ENCODE results near the gene NFATC1.
A peak's percentile ranks its signal among the peaks of the same experiment; 100 is the strongest.

Gene NFATC1

DNA sequence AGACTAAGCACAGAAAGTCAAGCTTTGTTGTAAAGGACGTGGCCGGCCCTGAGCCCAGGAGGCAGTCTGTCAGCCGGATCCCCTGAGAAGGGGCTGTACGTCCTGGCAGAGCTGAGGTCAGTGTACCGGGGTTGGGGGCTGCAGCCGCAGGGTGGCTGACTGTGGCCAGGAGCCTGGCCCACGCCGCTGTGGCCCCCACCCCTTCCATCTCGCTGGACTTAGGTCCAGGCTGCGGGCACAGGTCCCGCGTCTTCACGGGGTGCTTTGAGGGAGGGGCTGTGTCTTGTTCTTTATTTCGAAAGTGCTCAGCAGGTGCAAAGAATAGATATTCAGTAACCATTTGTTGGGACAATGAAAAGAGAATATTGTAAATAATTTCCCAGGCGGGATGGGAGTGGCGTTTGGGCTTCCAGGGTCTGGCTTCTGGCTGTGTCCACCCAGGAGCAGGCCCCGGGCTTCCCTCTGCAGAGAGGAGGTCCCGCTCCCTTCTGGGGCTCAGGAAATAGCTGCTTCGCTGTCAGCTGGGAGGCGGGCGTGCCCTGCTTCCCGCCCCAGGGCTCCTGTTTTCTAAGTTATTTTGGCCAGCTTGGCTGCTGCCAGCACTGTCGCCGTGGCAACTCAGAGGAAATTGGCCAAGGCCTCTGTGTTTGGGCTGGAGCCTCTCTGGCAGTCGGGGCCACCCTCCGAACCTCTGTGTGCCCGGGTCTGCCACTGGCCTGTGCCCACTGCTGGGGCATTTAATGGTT is 7.4 kb downstream of the NFATC1 start:
- no peak overlapping the region for H3K14ac ChIP-seq (ENCODE audit: low read length)
- no peak overlapping the region for H3K4me2 ChIP-seq (ENCODE audit: insufficient read depth, low read length, poor library complexity, severe bottlenecking)
- no peak overlapping the region for H2BK5ac ChIP-seq (ENCODE audit: low read length)
- peak overlapping the region; percentile 44 for H3K9ac ChIP-seq (ENCODE audit: low read depth, low read length, poor library complexity)
- H2BK12ac ChIP-seq (ENCODE audit: low read length) = no peak overlapping the region
- H4K91ac ChIP-seq (ENCODE audit: low read depth, low read length, poor library complexity) = no peak overlapping the region
- no peak for DNase-seq (ENCODE audit: low spot score)
- H3K4ac ChIP-seq (ENCODE audit: low read length) = no peak overlapping the region
- peak overlapping the region; percentile 64 for H3K18ac ChIP-seq (ENCODE audit: low read length)
- no peak overlapping the region for H3K23ac ChIP-seq (ENCODE audit: low read depth, low read length, poor library complexity)
- no CpG with 5 or more reads among the region's 27 CpGs for WGBS, 2 donors (ENCODE audit: extremely low coverage in 2 of 2, insufficient read length in 2 of 2, insufficient replicate concordance in 1 of 2)
- peak overlapping the region; percentile 56 for H2AK5ac ChIP-seq (ENCODE audit: low read depth, low read length)
- no peak overlapping the region for H2BK120ac ChIP-seq (ENCODE audit: low read depth, low read length)
- peaks cover 4 to 9% of the 10 kb centered on the region in 2 donors for H3K4me1 ChIP-seq (ENCODE audit: control insufficient read depth in 2 of 2, insufficient read depth in 1 of 2, low read depth in 1 of 2, low read length in 2 of 2)
- H3K36me3 ChIP-seq (replicated peaks in 1 of 2; ENCODE audit: control insufficient read depth in 2 of 2, insufficient read depth in 2 of 2, low read length in 2 of 2) = no peaks in the 10 kb centered on the region
- H4K8ac ChIP-seq (ENCODE audit: low read depth, low read length) = no peak overlapping the region
- H3K9me3 ChIP-seq (replicated peaks in 1 of 2; ENCODE audit: control insufficient read depth in 2 of 2, insufficient read depth in 1 of 2, low read depth in 1 of 2, low read length in 2 of 2) = no peaks in the 10 kb centered on the region
- H3K27ac ChIP-seq (replicated peaks; ENCODE audit: low read length) = no peak overlapping the region
- peak overlapping the region; percentile 59 for H2AFZ ChIP-seq (ENCODE audit: low read length)
- no peak overlapping the region for H3K4me3 ChIP-seq (ENCODE audit: low read length in 2 of 2)
- no peak overlapping the region for H2BK15ac ChIP-seq (ENCODE audit: low read length)
- H3K79me1 ChIP-seq (ENCODE audit: low read depth, low read length) = peaks cover 2% of the 10 kb centered on the region
- H3K27me3 ChIP-seq (ENCODE audit: control insufficient read depth in 3 of 3, insufficient read depth in 3 of 3, low read depth in 1 of 3, low read length in 3 of 3) = peaks cover 14 to 51% (median 17%) of the 10 kb centered on the region in 3 experiments

- H2BK120ac ChIP-seq (ENCODE audit: low read depth, low read length) = no peak overlapping the region
- H3K79me1 ChIP-seq (ENCODE audit: low read depth, low read length) = peaks cover 2% of the 10 kb centered on the region
- H3K14ac ChIP-seq (ENCODE audit: low read length) = no peak overlapping the region
- peaks cover 4 to 9% of the 10 kb centered on the region in 2 donors for H3K4me1 ChIP-seq (ENCODE audit: control insufficient read depth in 2 of 2, insufficient read depth in 1 of 2, low read depth in 1 of 2, low read length in 2 of 2)
- no peaks in the 10 kb centered on the region for H3K9me3 ChIP-seq (replicated peaks in 1 of 2; ENCODE audit: control insufficient read depth in 2 of 2, insufficient read depth in 1 of 2, low read depth in 1 of 2, low read length in 2 of 2)
- no peak overlapping the region for H2BK5ac ChIP-seq (ENCODE audit: low read length)
- no peak overlapping the region for H2BK12ac ChIP-seq (ENCODE audit: low read length)
- H3K4ac ChIP-seq (ENCODE audit: low read length) = no peak overlapping the region
- DNase-seq (ENCODE audit: low spot score) = no peak
- peaks cover 7 to 43% (median 9%) of the 10 kb centered on the region in 3 experiments for H3K27me3 ChIP-seq (ENCODE audit: control insufficient read depth in 3 of 3, insufficient read depth in 3 of 3, low read depth in 1 of 3, low read length in 3 of 3)
- no peak overlapping the region for H3K18ac ChIP-seq (ENCODE audit: low read length)
- H3K4me3 ChIP-seq (ENCODE audit: low read length in 2 of 2) = no peak overlapping the region
- no peak overlapping the region for H3K4me2 ChIP-seq (ENCODE audit: insufficient read depth, low read length, poor library complexity, severe bottlenecking)
- H2BK15ac ChIP-seq (ENCODE audit: low read length) = no peak overlapping the region
- no peak overlapping the region for H2AFZ ChIP-seq (ENCODE audit: low read length)
- no peak overlapping the region for H3K9ac ChIP-seq (ENCODE audit: low read depth, low read length, poor library complexity)
- H2AK5ac ChIP-seq (ENCODE audit: low read depth, low read length) = no peak overlapping the region
- H4K91ac ChIP-seq (ENCODE audit: low read depth, low read length, poor library complexity) = no peak overlapping the region
- H4K8ac ChIP-seq (ENCODE audit: low read depth, low read length) = no peak overlapping the region
- no peak overlapping the region for H3K23ac ChIP-seq (ENCODE audit: low read depth, low read length, poor library complexity)
- no CpG with 5 or more reads among the region's 31 CpGs for WGBS, 2 donors (ENCODE audit: extremely low coverage in 2 of 2, insufficient read length in 2 of 2, insufficient replicate concordance in 1 of 2)
- no peak overlapping the region for H3K27ac ChIP-seq (replicated peaks; ENCODE audit: low read length)
- no peaks in the 10 kb centered on the region for H3K36me3 ChIP-seq (replicated peaks in 1 of 2; ENCODE audit: control insufficient read depth in 2 of 2, insufficient read depth in 2 of 2, low read length in 2 of 2)
Observed at GRCh38 chr18:79403723-79404566, 8.2 kb downstream of the NFATC1 start.

- Histone ChIP-seq H3K27me3 (ENCODE audit: control insufficient read depth in 3 of 3, insufficient read depth in 3 of 3, low read depth in 1 of 3, low read length in 3 of 3) (peaks cover 2 to 37% (median 3%) of the 10 kb centered on the region in 3 experiments), H3K4me2 (ENCODE audit: insufficient read depth, low read length, poor library complexity, severe bottlenecking) (no peak overlapping the region), H3K23ac (ENCODE audit: low read depth, low read length, poor library complexity) (no peak overlapping the region), H2BK12ac (ENCODE audit: low read length) (no peak overlapping the region), H3K9ac (ENCODE audit: low read depth, low read length, poor library complexity) (no peak overlapping the region), H3K4me3 (ENCODE audit: low read length in 2 of 2) (no peak overlapping the region), H2BK15ac (ENCODE audit: low read length) (no peak overlapping the region), H4K91ac (ENCODE audit: low read depth, low read length, poor library complexity) (no peak overlapping the region), H4K8ac (ENCODE audit: low read depth, low read length) (no peak overlapping the region), H3K4me1 (ENCODE audit: control insufficient read depth in 2 of 2, insufficient read depth in 1 of 2, low read depth in 1 of 2, low read length in 2 of 2) (peaks cover 0 to 9% of the 10 kb centered on the region in 2 donors), H3K27ac (replicated peaks; ENCODE audit: low read length) (no peak overlapping the region), H3K18ac (ENCODE audit: low read length) (no peak overlapping the region), H3K4ac (ENCODE audit: low read length) (no peak overlapping the region), H3K36me3 (replicated peaks in 1 of 2; ENCODE audit: control insufficient read depth in 2 of 2, insufficient read depth in 2 of 2, low read length in 2 of 2) (no peaks in the 10 kb centered on the region), H2AFZ (ENCODE audit: low read length) (no peak overlapping the region), H3K79me1 (ENCODE audit: low read depth, low read length) (peaks cover 2% of the 10 kb centered on the region), H2AK5ac (ENCODE audit: low read depth, low read length) (no peak overlapping the region), H2BK120ac (ENCODE audit: low read depth, low read length) (no peak overlapping the region), H2BK5ac (ENCODE audit: low read length) (no peak overlapping the region), H3K9me3 (replicated peaks in 1 of 2; ENCODE audit: control insufficient read depth in 2 of 2, insufficient read depth in 1 of 2, low read depth in 1 of 2, low read length in 2 of 2) (peaks cover 0 to 2% of the 10 kb centered on the region in 2 donors), H3K14ac (ENCODE audit: low read length) (no peak overlapping the region)
- DNase-seq (ENCODE audit: low spot score) = no peak
- no CpG with 5 or more reads among the region's 12 CpGs for WGBS, 2 donors (ENCODE audit: extremely low coverage in 2 of 2, insufficient read length in 2 of 2, insufficient replicate concordance in 1 of 2)
Observed at GRCh38 chr18:79404567-79404910, 8.8 kb downstream of the NFATC1 start.

Data from neuronal stem cell (in vitro differentiated cells).